CD8-positive, alpha-beta memory T cell (primary cell): ENCODE results near the gene GUK1. TPM values are rescaled to one million over a fixed set of nuclear protein-coding genes. Genes with fewer than 3 reads are reported as not detected.

Experiments
- CTCF ChIA-PET: fragments of 350-600 bp; sonication (Branson Sonifier 250); formaldehyde crosslinking; loops from one replicate; lab custom pipeline; 2021; ENCODE audit warnings: antibody characterized with exemption; lab: Charles Lee
- POLR2A ChIA-PET: fragments of 350-600 bp; sonication (Branson Sonifier 250); formaldehyde crosslinking; loops from one replicate; lab custom pipeline; 2021; ENCODE audit warnings: antibody characterized with exemption; lab: Charles Lee
- DNase-seq, 5 donors: peaks; one replicate each; pipeline versions ENCODE4 v3.0.0 to v3.0.0-alpha.2; 2020 to 2022; ENCODE audit warnings: mixed read lengths in 1 of 5
- H3K27ac ChIP-seq: one replicate; pipeline ENCODE4 v1.7.0; 2013; ENCODE audit warnings: low read depth, mild to moderate bottlenecking, low read length, moderate library complexity
- H3K27me3 ChIP-seq: 2 replicates; pipeline ENCODE4 v1.7.0; 2013; ENCODE audit warnings: low read length, mild to moderate bottlenecking; ENCODE audit not compliant: insufficient read depth, poor library complexity, severe bottlenecking
- H3K36me3 ChIP-seq: 2 replicates; pipeline ENCODE4 v1.7.0; 2013; ENCODE audit warnings: mild to moderate bottlenecking, low read length, moderate library complexity; ENCODE audit not compliant: insufficient read depth
- H3K4me1 ChIP-seq: 2 replicates; pipeline ENCODE4 v1.7.0; 2013; ENCODE audit warnings: mild to moderate bottlenecking, low read length, moderate library complexity; ENCODE audit not compliant: insufficient read depth
- H3K4me3 ChIP-seq: 2 replicates; pipeline ENCODE4 v1.7.0; 2013; ENCODE audit warnings: mild to moderate bottlenecking, low read length
- H3K9me3 ChIP-seq: 2 replicates; pipeline ENCODE4 v1.7.0; 2013; ENCODE audit warnings: mild to moderate bottlenecking, low read length
- H3K27ac Mint-ChIP-seq, 8 donors: one replicate each; pipeline ENCODE4 v1.8.0; 2020 to 2021; ENCODE audit warnings: mixed read lengths in 8 of 8, mild to moderate bottlenecking in 6 of 8, inconsistent platforms in 3 of 8, moderate library complexity in 3 of 8
- H3K27me3 Mint-ChIP-seq, 2 donors: one replicate each; pipeline ENCODE4 v1.8.0; 2020 to 2021; ENCODE audit warnings: mixed read lengths in 2 of 2, mild to moderate bottlenecking in 1 of 2, moderate library complexity in 1 of 2
- H3K36me3 Mint-ChIP-seq, 3 donors: one replicate each; pipeline ENCODE4 v1.8.0; 2020 to 2021; ENCODE audit warnings: mixed read lengths in 3 of 3, inconsistent platforms in 1 of 3, mild to moderate bottlenecking in 1 of 3
- H3K4me1 Mint-ChIP-seq, 3 donors: one replicate each; pipeline ENCODE4 v1.8.0; 2020 to 2021; ENCODE audit warnings: mixed read lengths in 3 of 3, inconsistent platforms in 1 of 3, mild to moderate bottlenecking in 1 of 3
- H3K4me3 Mint-ChIP-seq, 7 donors: one replicate each; pipeline ENCODE4 v1.8.0; 2020 to 2021; ENCODE audit warnings: mixed read lengths in 7 of 7, mild to moderate bottlenecking in 6 of 7, moderate library complexity in 4 of 7, inconsistent platforms in 2 of 7
- H3K9me3 Mint-ChIP-seq, 5 donors: one replicate each; pipeline ENCODE4 v1.8.0; 2020 to 2022; ENCODE audit warnings: mixed read lengths in 5 of 5, mild to moderate bottlenecking in 3 of 5, moderate library complexity in 2 of 5, inconsistent platforms in 1 of 5
- polyA plus RNA-seq: library from polyadenylated mRNA; unstranded; fragments of 300-500 nt; fragmentation: Illumina TruSeq; gene quantifications from one replicate; pipeline ENCODE4 v1.2.3, GENCODE V29; 2021
- total RNA-seq, 2 experiments: library from RNA; stranded (reverse); gene quantifications; one replicate each; pipeline ENCODE4 v1.2.3, GENCODE V29; 2021

The GUK1 gene
- total and polyA plus RNA-seq, 3 experiments from 2014 or later = 222 to 467 (median 245) TPM

- no peaks in the 10 kb centered on the region for H3K36me3 ChIP-seq
- Mint-ChIP-seq H3K4me3 (peak overlapping the region in 4 of 7 donors; percentile 13 to 54 (median 34)), H3K27me3 (no peaks in the 10 kb centered on the region), H3K36me3 (no peaks in the 10 kb centered on the region), H3K4me1 (peaks cover 6 to 28% (median 12%) of the 10 kb centered on the region in 3 donors), H3K27ac (peak overlapping the region in 2 of 8 donors; percentile 13 to 17), H3K9me3 (no peaks in the 10 kb centered on the region)
- ChIA-PET POLR2A (interaction anchor here (0.6 to 1.4 kb wide), 3 partner anchors 12 to 48 kb away, joined by 3 to 4 read pairs (median 3); partner anchors contain the start of gene MRPL55), CTCF (interaction anchor here (0.8 to 2.4 kb wide), 5 partner anchors 9 to 29 kb away, joined by 3 to 17 read pairs (median 3); partner anchors contain the start of gene IBA57)
- no peaks in the 10 kb centered on the region for H3K9me3 ChIP-seq
- peak in 2 of 5 donors; percentile 44 to 63 for DNase-seq
- no peak overlapping the region for H3K4me3 ChIP-seq
- peaks cover 22% of the 10 kb centered on the region for H3K4me1 ChIP-seq
- H3K27ac ChIP-seq = no peak overlapping the region
- no peaks in the 10 kb centered on the region for H3K27me3 ChIP-seq
Observed at GRCh38 chr1:228156941-228157728, 17.1 kb downstream of the GUK1 start.

GRCh38 chr1:228157729-228158126, 17.6 kb downstream of the GUK1 start:
- H3K36me3 Mint-ChIP-seq = no peaks in the 10 kb centered on the region
- no peaks in the 10 kb centered on the region for H3K9me3 Mint-ChIP-seq
- DNase-seq = no peak
- H3K27me3 Mint-ChIP-seq = no peaks in the 10 kb centered on the region
- POLR2A ChIA-PET = interaction anchor here (0.6 to 1.4 kb wide), 3 partner anchors 13 to 48 kb away, joined by 3 to 4 read pairs (median 3); partner anchors contain the start of gene MRPL55
- no peaks in the 10 kb centered on the region for H3K27me3 ChIP-seq
- H3K36me3 ChIP-seq = no peaks in the 10 kb centered on the region
- H3K4me3 ChIP-seq = no peak overlapping the region
- peaks cover 9 to 34% (median 16%) of the 10 kb centered on the region in 3 donors for H3K4me1 Mint-ChIP-seq
- no peak overlapping the region for H3K27ac Mint-ChIP-seq
- no peak overlapping the region for H3K4me3 Mint-ChIP-seq
- H3K27ac ChIP-seq = no peak overlapping the region
- peaks cover 28% of the 10 kb centered on the region for H3K4me1 ChIP-seq
- CTCF ChIA-PET = interaction anchor here (0.8 to 2.4 kb wide), 4 partner anchors 9 to 28 kb away, joined by 3 to 17 read pairs (median 3); partner anchors contain the start of gene IBA57
- no peaks in the 10 kb centered on the region for H3K9me3 ChIP-seq

DNA sequence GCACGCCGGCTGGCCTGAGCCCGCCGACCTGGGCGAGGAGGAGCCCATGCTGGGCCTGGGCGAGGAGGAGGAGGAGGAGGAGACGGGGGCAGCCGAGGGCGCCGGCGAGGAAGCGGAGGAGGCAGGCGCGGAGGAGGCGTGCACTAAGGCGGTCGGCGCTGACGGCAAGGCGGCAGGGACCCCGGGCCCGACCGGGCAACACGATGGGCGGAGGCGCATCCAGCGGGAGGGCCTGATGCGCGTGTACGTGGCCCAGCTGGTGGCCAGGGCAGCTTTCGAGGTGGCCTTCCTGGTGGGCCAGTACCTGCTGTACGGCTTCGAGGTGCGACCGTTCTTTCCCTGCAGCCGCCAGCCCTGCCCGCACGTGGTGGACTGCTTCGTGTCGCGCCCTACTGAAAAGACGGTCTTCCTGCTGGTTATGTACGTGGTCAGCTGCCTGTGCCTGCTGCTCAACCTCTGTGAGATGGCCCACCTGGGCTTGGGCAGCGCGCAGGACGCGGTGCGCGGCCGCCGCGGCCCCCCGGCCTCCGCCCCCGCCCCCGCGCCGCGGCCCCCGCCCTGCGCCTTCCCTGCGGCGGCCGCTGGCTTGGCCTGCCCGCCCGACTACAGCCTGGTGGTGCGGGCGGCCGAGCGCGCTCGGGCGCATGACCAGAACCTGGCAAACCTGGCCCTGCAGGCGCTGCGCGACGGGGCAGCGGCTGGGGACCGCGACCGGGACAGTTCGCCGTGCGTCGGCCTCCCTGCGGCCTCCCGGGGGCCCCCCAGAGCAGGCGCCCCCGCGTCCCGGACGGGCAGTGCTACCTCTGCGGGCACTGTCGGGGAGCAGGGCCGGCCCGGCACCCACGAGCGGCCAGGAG, 18.3 kb downstream of the GUK1 start:
- Histone ChIP-seq H3K9me3 (no peaks in the 10 kb centered on the region), H3K4me1 (peaks cover 32% of the 10 kb centered on the region), H3K27ac (no peak overlapping the region), H3K36me3 (no peaks in the 10 kb centered on the region), H3K27me3 (no peaks in the 10 kb centered on the region), H3K4me3 (no peak overlapping the region)
- no peaks in the 10 kb centered on the region for H3K36me3 Mint-ChIP-seq
- H3K4me3 Mint-ChIP-seq = no peak overlapping the region
- CTCF ChIA-PET = interaction anchor here (2.4 kb wide), 1 partner anchor 8 kb away, joined by 17 read pairs; the partner anchor contains the start of gene IBA57
- no peak overlapping the region for H3K27ac Mint-ChIP-seq
- POLR2A ChIA-PET = interaction anchor here (1.4 kb wide), 1 partner anchor 49 kb away, joined by 4 read pairs; the partner anchor contains the start of gene MRPL55
- peaks cover 9 to 35% (median 16%) of the 10 kb centered on the region in 3 donors for H3K4me1 Mint-ChIP-seq
- DNase-seq = no peak
- H3K27me3 Mint-ChIP-seq = no peaks in the 10 kb centered on the region
- no peaks in the 10 kb centered on the region for H3K9me3 Mint-ChIP-seq

DNA sequence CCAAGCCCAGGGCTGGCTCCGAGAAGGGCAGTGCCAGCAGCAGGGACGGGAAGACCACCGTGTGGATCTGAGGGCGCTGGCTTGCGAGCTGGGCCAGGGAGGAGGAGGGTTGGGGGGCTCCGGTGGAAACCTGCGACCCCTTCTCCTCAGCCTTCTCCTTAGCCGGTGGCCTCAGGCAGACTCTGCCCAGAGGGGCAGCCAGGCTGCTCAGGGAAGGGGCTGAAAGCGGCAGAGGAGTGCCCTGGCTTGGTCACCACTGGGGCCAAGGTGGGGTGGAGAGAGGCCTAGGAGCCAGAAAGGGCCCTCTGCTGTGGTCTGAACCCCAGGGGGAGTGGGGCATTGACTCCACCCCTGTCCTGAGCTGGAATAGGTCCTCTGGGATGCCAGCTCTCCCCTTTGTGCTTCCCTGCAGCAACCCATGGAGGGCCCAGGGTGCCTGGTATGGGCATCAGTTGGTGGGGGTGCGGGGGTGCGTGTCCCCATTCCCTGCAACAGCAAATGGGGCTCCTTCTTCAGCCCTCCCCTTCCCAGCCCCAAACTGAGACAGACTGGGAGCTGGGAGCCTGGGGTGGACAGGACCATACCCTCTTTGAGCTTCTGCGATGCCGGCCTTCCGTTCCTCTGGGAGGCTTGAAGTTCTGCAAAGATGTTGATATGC, 19.1 kb downstream of the GUK1 start:
- no peaks in the 10 kb centered on the region for H3K36me3 Mint-ChIP-seq
- no peak overlapping the region for H3K4me3 Mint-ChIP-seq
- peak overlapping the region in 1 of 8 donors; percentile 55 for H3K27ac Mint-ChIP-seq
- Histone ChIP-seq H3K36me3 (no peaks in the 10 kb centered on the region), H3K27ac (no peak overlapping the region), H3K4me1 (peaks cover 32% of the 10 kb centered on the region), H3K27me3 (no peaks in the 10 kb centered on the region), H3K9me3 (no peaks in the 10 kb centered on the region), H3K4me3 (no peak overlapping the region)
- DNase-seq = no peak
- ChIA-PET POLR2A (interaction anchor here (0.5 to 0.9 kb wide), 2 partner anchors 19 to 34 kb away, joined by 3 to 5 read pairs; no protein-coding TSS in a partner anchor), CTCF (interaction anchor here (1.4 kb wide), 1 partner anchor 28 kb away, joined by 4 read pairs; no protein-coding TSS in a partner anchor)
- peaks cover 12 to 41% (median 19%) of the 10 kb centered on the region in 3 donors for H3K4me1 Mint-ChIP-seq
- no peaks in the 10 kb centered on the region for H3K9me3 Mint-ChIP-seq
- H3K27me3 Mint-ChIP-seq = no peaks in the 10 kb centered on the region

DNA sequence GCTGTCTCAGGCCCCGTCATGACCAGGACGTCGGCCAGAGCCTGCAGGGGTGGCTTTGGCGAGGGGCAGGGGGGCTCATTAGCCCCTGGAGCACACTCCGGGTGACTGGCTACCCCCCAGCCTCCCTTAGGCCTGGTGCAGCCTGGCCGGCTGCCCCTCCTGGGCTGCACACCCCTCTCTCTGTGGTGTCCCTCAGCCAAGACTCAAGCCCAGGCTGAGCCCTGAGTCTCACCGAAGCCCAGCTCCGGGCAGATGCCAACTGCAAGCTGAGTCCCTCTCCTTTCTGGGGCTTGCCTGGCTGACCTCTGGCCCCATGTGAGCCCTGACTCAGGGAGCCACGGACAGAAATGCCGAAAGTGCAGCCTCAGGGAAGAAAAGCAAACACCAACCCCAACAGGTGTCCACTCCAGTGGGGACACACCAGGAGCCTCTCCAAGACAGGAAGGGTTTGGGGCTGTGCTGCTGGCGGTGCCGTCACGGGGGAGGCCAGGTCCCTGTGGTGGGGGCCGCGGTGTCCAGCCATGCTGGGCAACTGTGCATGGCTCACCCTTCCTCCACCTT, 20.2 kb downstream of the GUK1 start:
- Histone ChIP-seq H3K9me3 (no peaks in the 10 kb centered on the region), H3K27ac (no peak overlapping the region), H3K4me3 (no peak overlapping the region), H3K27me3 (no peaks in the 10 kb centered on the region), H3K36me3 (no peaks in the 10 kb centered on the region), H3K4me1 (peaks cover 39% of the 10 kb centered on the region)
- H3K4me1 Mint-ChIP-seq = peaks cover 17 to 49% (median 30%) of the 10 kb centered on the region in 3 donors
- ChIA-PET POLR2A (no interaction called here), CTCF (interaction anchor here (1.4 kb wide), 1 partner anchor 29 kb away, joined by 4 read pairs; no protein-coding TSS in a partner anchor)
- H3K9me3 Mint-ChIP-seq = no peaks in the 10 kb centered on the region
- no peaks in the 10 kb centered on the region for H3K36me3 Mint-ChIP-seq
- DNase-seq = no peak
- no peak overlapping the region for H3K4me3 Mint-ChIP-seq
- no peak overlapping the region for H3K27ac Mint-ChIP-seq
- H3K27me3 Mint-ChIP-seq = no peaks in the 10 kb centered on the region

GRCh38 chr1:228161362-228161761, 21.3 kb downstream of the GUK1 start:
- peaks cover 17 to 48% (median 31%) of the 10 kb centered on the region in 3 donors for H3K4me1 Mint-ChIP-seq
- H3K4me3 ChIP-seq = no peak overlapping the region
- H3K9me3 ChIP-seq = no peaks in the 10 kb centered on the region
- H3K27me3 ChIP-seq = no peaks in the 10 kb centered on the region
- CTCF ChIA-PET = interaction anchor here (1.5 kb wide), 1 partner anchor 15 kb away, joined by 3 read pairs; no protein-coding TSS in a partner anchor
- POLR2A ChIA-PET = no interaction called here
- peak overlapping the region in 1 of 8 donors; percentile 55 for H3K27ac Mint-ChIP-seq
- H3K9me3 Mint-ChIP-seq = no peaks in the 10 kb centered on the region
- H3K4me3 Mint-ChIP-seq = no peak overlapping the region
- H3K27ac ChIP-seq = no peak overlapping the region
- DNase-seq = no peak
- H3K27me3 Mint-ChIP-seq = no peaks in the 10 kb centered on the region
- peaks cover 37% of the 10 kb centered on the region for H3K4me1 ChIP-seq
- no peaks in the 10 kb centered on the region for H3K36me3 ChIP-seq
- peaks cover 0 to 2% (median 0%) of the 10 kb centered on the region in 3 donors for H3K36me3 Mint-ChIP-seq

GRCh38 chr1:228161866-228162265, 21.8 kb downstream of the GUK1 start:
- H3K27me3 ChIP-seq = no peaks in the 10 kb centered on the region
- Mint-ChIP-seq H3K4me3 (no peak overlapping the region), H3K4me1 (peaks cover 21 to 49% (median 35%) of the 10 kb centered on the region in 3 donors), H3K27ac (peak overlapping the region in 3 of 8 donors; percentile 43 to 64 (median 55)), H3K27me3 (no peaks in the 10 kb centered on the region), H3K9me3 (no peaks in the 10 kb centered on the region), H3K36me3 (peaks cover 0 to 2% (median 0%) of the 10 kb centered on the region in 3 donors)
- no peaks in the 10 kb centered on the region for H3K36me3 ChIP-seq
- no peak for DNase-seq
- POLR2A ChIA-PET = no interaction called here
- CTCF ChIA-PET = interaction anchor here (1.5 kb wide), 1 partner anchor 16 kb away, joined by 3 read pairs; no protein-coding TSS in a partner anchor
- no peak overlapping the region for H3K27ac ChIP-seq
- H3K9me3 ChIP-seq = no peaks in the 10 kb centered on the region
- no peak overlapping the region for H3K4me3 ChIP-seq
- peaks cover 37% of the 10 kb centered on the region for H3K4me1 ChIP-seq
